H1 (cell line): Measurements from ENCODE around the gene VGLL1. TPM values are rescaled to one million over a fixed set of nuclear protein-coding genes. Genes with fewer than 3 reads are reported as not detected.

Experiments used
- CHD7 ChIP-seq: fragments of 300-600 bp; sonication (generic); IDR thresholded peaks from 2 replicates; pipeline ENCODE4 v1.7.1; 2012; ENCODE audit warnings: low read length, moderate library complexity, mild to moderate bottlenecking, inconsistent platforms; ENCODE audit not compliant: insufficient replicate concordance
- GABPA ChIP-seq: IDR thresholded peaks from 2 replicates; pipeline ENCODE4 v1.6.1; 2011; ENCODE audit warnings: mild to moderate bottlenecking, low read length, moderate library complexity, borderline replicate concordance; ENCODE audit not compliant: insufficient read depth
- HDAC6 ChIP-seq: IDR thresholded peaks from one replicate; pipeline ENCODE4 v1.7.1; 2012; ENCODE audit warnings: low read depth, mild to moderate bottlenecking, inconsistent platforms, low read length, moderate library complexity
- KDM4A ChIP-seq: IDR thresholded peaks from one replicate; pipeline ENCODE4 v1.7.1; 2012; ENCODE audit warnings: low read depth, mild to moderate bottlenecking, moderate library complexity, low read length, inconsistent platforms; ENCODE audit not compliant: severe bottlenecking
- KDM5A ChIP-seq: fragments of 200-600 bp; IDR thresholded peaks from 2 replicates; pipeline ENCODE4 v1.7.1; 2012; ENCODE audit warnings: mild to moderate bottlenecking, low read length, inconsistent platforms, mixed read lengths
- MAFK ChIP-seq: IDR thresholded peaks from 2 replicates; pipeline ENCODE4 v1.6.1; 2012; ENCODE audit warnings: low read depth, mild to moderate bottlenecking, improper control_type of control experiment, low read length
- MAX ChIP-seq: IDR thresholded peaks from 2 replicates; pipeline ENCODE4 v1.6.1; 2012; ENCODE audit warnings: inconsistent platforms
- POLR2A ChIP-seq, 2 experiments: IDR thresholded peaks; 1 replicate in 1 of 2; 2 replicates in 1 of 2; pipeline ENCODE4 v1.6.1; 2011; ENCODE audit warnings: low read depth in 2 of 2, low read length in 2 of 2, mild to moderate bottlenecking in 2 of 2; ENCODE audit errors: control extremely low read depth in 1 of 2
- RAD21 ChIP-seq, 2 experiments: IDR thresholded peaks in 1 of 2; conservative IDR thresholded peaks in 1 of 2; 2 replicates each; pipeline ENCODE4 v1.6.1; 2011; ENCODE audit warnings: low read depth in 2 of 2, low read length in 2 of 2, improper control_type of control experiment in 1 of 2, inconsistent platforms in 1 of 2, mild to moderate bottlenecking in 1 of 2, moderate library complexity in 1 of 2
- RNF2 ChIP-seq: fragments of 200-900, 300-1000 bp; sonication (generic); IDR thresholded peaks from 2 replicates; pipeline ENCODE4 v1.7.1; 2016; ENCODE audit warnings: borderline replicate concordance, low read depth, mild to moderate bottlenecking, antibody characterized with exemption, low read length; ENCODE audit not compliant: poor library complexity, severe bottlenecking; ENCODE audit errors: missing control alignments
- SP2 ChIP-seq: IDR thresholded peaks from 2 replicates; pipeline ENCODE4 v1.6.1; 2012; ENCODE audit warnings: mild to moderate bottlenecking, low read length, inconsistent platforms
- TBP ChIP-seq: IDR thresholded peaks from 2 replicates; pipeline ENCODE4 v1.6.1; 2011; ENCODE audit warnings: low read depth, low read length, improper control_type of control experiment
- polyA plus RNA-seq, 7 experiments: library from polyadenylated mRNA; depleted of rRNA in 3 of 7; stranded (reverse) in 5 of 7; unstranded in 2 of 7; fragments of >200 nt in 5 of 7; fragments of 200-250 nt in 2 of 7; gene quantifications; 1 replicate in 5 of 7; 2 replicates in 1 of 7; 4 replicates in 1 of 7; pipeline versions ENCODE4 v1.2.1 to v1.2.3, GENCODE V29; 2011 to 2013; ENCODE audit warnings: missing spikeins in 2 of 7, mixed read lengths in 2 of 7
- total RNA-seq: library from RNA; stranded (reverse); fragmentation: NEBNext Ultra II Directional; extraction: Animal tissue kit (Norgen Biotek cat#: 25700); gene quantifications from 2 replicates; pipeline ENCODE4 v1.2.1, GENCODE V29; 2021

Gene VGLL1
- total and polyA plus RNA-seq, 2 of the 8 experiments (the other 6 are each of a cell fraction or from before 2014, with no cell fraction given): not detected

GRCh38 chrX:136531951-136532350 is at the start of gene VGLL1 (continued):
- TF ChIP-seq CHD7 (no peak), SP2 (no peak), HDAC6 (no peak), TBP (no peak), RAD21 (IDR thresholded peaks at IDR 0.05 in 1 of 2, conservative IDR thresholded peaks at IDR 0.05 in 1 of 2; ENCODE audit: low read depth in 2 of 2, low read length in 2 of 2) (no peak), GABPA (no peak), RNF2 (no peak), MAFK (no peak), KDM4A (no peak), POLR2A (IDR thresholded peaks at IDR 0.05; ENCODE audit: control extremely low read depth in 1 of 2, low read depth in 2 of 2, low read length in 2 of 2) (no peak), MAX (no peak), KDM5A (no peak)
